ENCODE measurements around the gene C1S. TPM values are rescaled to one million over a fixed set of nuclear protein-coding genes. Genes with fewer than 3 reads are reported as not detected.

C1S gene
- total and polyA plus RNA-seq, 10 donors, result 102 to 451 (median 257) TPM

GRCh38 chr12:7114851-7115250 lies 54.3 kb downstream of the C1S start:
- DNase-seq, result peak; percentile 16
- Histone ChIP-seq H3K27me3 (replicated peaks in 1 of 7) (no peaks in the 10 kb centered on the region), H3K27ac (no peak overlapping the region), H3K36me3 (peaks cover 0 to 48% (median 35%) of the 10 kb centered on the region in 6 donors), H3K9me3 (no peaks in the 10 kb centered on the region), H3K4me3 (no peak overlapping the region), H3K4me1 (peaks cover 13 to 57% (median 37%) of the 10 kb centered on the region in 6 donors)
- WGBS, 5 donors, result 88 to 92% (median 90%) methylated on average over 6 of the region's 6 CpGs
- intact Hi-C loops (cut with DNase I; ENCODE audit: low total_unique reads), result loop anchor here (10.0 kb wide), 1 partner anchor 170 kb away; the partner anchor contains the start of genes C12orf57 and RNU7-1
- TF ChIP-seq CTCF (IDR thresholded peaks at IDR 0.05 in 8 of 11, conservative IDR thresholded peaks at IDR 0.05 in 3 of 11) (peak in 1 of 11 experiments; percentile 1), POLR2AphosphoS5 (IDR thresholded peaks at IDR 0.05) (no peak)

GRCh38 chr12:7116196-7116595 lies 55.7 kb downstream of the C1S start:
- Histone ChIP-seq H3K4me3 (no peak overlapping the region), H3K27ac (no peak overlapping the region), H3K4me1 (peaks cover 18 to 57% (median 35%) of the 10 kb centered on the region in 6 donors), H3K9me3 (no peaks in the 10 kb centered on the region), H3K36me3 (peaks cover 0 to 60% (median 35%) of the 10 kb centered on the region in 6 donors), H3K27me3 (replicated peaks in 1 of 7) (no peaks in the 10 kb centered on the region)
- no peak for DNase-seq
- WGBS, 5 donors, result 78 to 95% (median 86%) methylated on average over 3 of the region's 3 CpGs
- intact Hi-C loops (cut with DNase I; ENCODE audit: low total_unique reads), result loop anchor here (10.0 kb wide), 1 partner anchor 171 kb away; the partner anchor contains the start of genes C12orf57 and RNU7-1
- TF ChIP-seq CTCF (IDR thresholded peaks at IDR 0.05 in 8 of 11, conservative IDR thresholded peaks at IDR 0.05 in 3 of 11), result no peak
- TF ChIP-seq POLR2AphosphoS5 (IDR thresholded peaks at IDR 0.05), result no peak
- TF ChIP-seq POLR2A (IDR thresholded peaks at IDR 0.05), result no peak

GRCh38 chr12:7116916-7117315 lies 56.4 kb downstream of the C1S start:
- 79 to 100% (median 96%) methylated on average over 7 to 9 of the region's 9 CpGs for WGBS, 5 donors
- intact Hi-C loops (cut with DNase I; ENCODE audit: low total_unique reads), result loop anchor here (10.0 kb wide), 1 partner anchor 172 kb away; the partner anchor contains the start of genes C12orf57 and RNU7-1
- Histone ChIP-seq H3K9me3 (no peaks in the 10 kb centered on the region), H3K4me1 (peaks cover 18 to 57% (median 36%) of the 10 kb centered on the region in 6 donors), H3K36me3 (peaks cover 0 to 67% (median 35%) of the 10 kb centered on the region in 6 donors), H3K27me3 (replicated peaks in 1 of 7) (no peaks in the 10 kb centered on the region), H3K4me3 (no peak overlapping the region), H3K27ac (no peak overlapping the region)
- TF ChIP-seq CTCF (IDR thresholded peaks at IDR 0.05 in 8 of 11, conservative IDR thresholded peaks at IDR 0.05 in 3 of 11) (no peak), POLR2AphosphoS5 (IDR thresholded peaks at IDR 0.05) (peak in 2 of 3 donors; percentile 30 to 35)
- no peak for DNase-seq

- WGBS, 5 donors, result 81 to 95% (median 85%) methylated on average over 3 of the region's 3 CpGs
- Histone ChIP-seq H3K27ac (no peak overlapping the region), H3K4me1 (peaks cover 20 to 57% (median 38%) of the 10 kb centered on the region in 6 donors), H3K4me3 (no peak overlapping the region), H3K9me3 (no peaks in the 10 kb centered on the region), H3K36me3 (peaks cover 0 to 74% (median 35%) of the 10 kb centered on the region in 6 donors), H3K27me3 (replicated peaks in 1 of 7) (no peaks in the 10 kb centered on the region)
- no peak for DNase-seq
- TF ChIP-seq POLR2AphosphoS5 (IDR thresholded peaks at IDR 0.05) (no peak), POLR2A (IDR thresholded peaks at IDR 0.05) (no peak), CTCF (IDR thresholded peaks at IDR 0.05 in 8 of 11, conservative IDR thresholded peaks at IDR 0.05 in 3 of 11) (no peak)
- intact Hi-C loops (cut with DNase I; ENCODE audit: low total_unique reads), result loop anchor here (10.0 kb wide), 1 partner anchor 173 kb away; the partner anchor contains the start of genes C12orf57 and RNU7-1
These were observed 57.2 kb downstream of the C1S start for GRCh38 chr12:7117670-7118069.

All from spleen (tissue), 11 donors.